Endodermal cell (in vitro differentiated cells): ENCODE data around the gene UROD. TPM values are rescaled to one million over a fixed set of nuclear protein-coding genes. Genes with fewer than 3 reads are reported as not detected.

Experiments used
- DNase-seq: peaks from one replicate; pipeline ENCODE4 v3.0.0-alpha.2; 2017
- H3K27ac ChIP-seq: 2 replicates; pipeline ENCODE4 v1.5.1; 2013; ENCODE audit warnings: mild to moderate bottlenecking, low read depth, low read length, moderate library complexity
- H3K27me3 ChIP-seq: 2 replicates; pipeline ENCODE4 v1.6.1; 2013; ENCODE audit warnings: mild to moderate bottlenecking, low read length, moderate library complexity; ENCODE audit not compliant: insufficient read depth, control insufficient read depth, poor library complexity, severe bottlenecking
- H3K36me3 ChIP-seq: 2 replicates; pipeline ENCODE4 v1.7.0; 2013; ENCODE audit warnings: mild to moderate bottlenecking, low read length, moderate library complexity; ENCODE audit not compliant: control insufficient read depth, insufficient read depth
- H3K4me1 ChIP-seq: one replicate; pipeline ENCODE4 v1.7.0; 2013; ENCODE audit warnings: low read length; ENCODE audit not compliant: control insufficient read depth, insufficient read depth
- H3K4me3 ChIP-seq: 2 replicates; pipeline ENCODE4 v1.5.1; 2013; ENCODE audit warnings: mild to moderate bottlenecking, low read length, moderate library complexity
- H3K9ac ChIP-seq: 2 replicates; pipeline ENCODE4 v1.6.1; 2013; ENCODE audit warnings: mild to moderate bottlenecking, low read length, moderate library complexity; ENCODE audit not compliant: poor library complexity, severe bottlenecking; ENCODE audit errors: extremely low read depth
- H3K9me3 ChIP-seq: 2 replicates; pipeline ENCODE4 v1.6.1; 2013; ENCODE audit warnings: mild to moderate bottlenecking, low read length, moderate library complexity; ENCODE audit not compliant: control insufficient read depth
- H3K27ac Mint-ChIP-seq: 2 replicates; pipeline ENCODE4 v1.8.0; 2020; ENCODE audit warnings: mixed read lengths
- H3K27me3 Mint-ChIP-seq: 2 replicates; pipeline ENCODE4 v1.8.0; 2021; ENCODE audit warnings: mild to moderate bottlenecking, mixed read lengths; ENCODE audit not compliant: insufficient read depth
- H3K36me3 Mint-ChIP-seq: 2 replicates; pipeline ENCODE4 v1.8.0; 2020; ENCODE audit warnings: low read depth, mixed read lengths
- H3K4me1 Mint-ChIP-seq: 2 replicates; pipeline ENCODE4 v1.8.0; 2020; ENCODE audit warnings: mixed read lengths
- H3K4me3 Mint-ChIP-seq: 2 replicates; pipeline ENCODE4 v1.8.0; 2020; ENCODE audit warnings: mild to moderate bottlenecking, moderate library complexity, mixed read lengths
- H3K9me3 Mint-ChIP-seq: 2 replicates; pipeline ENCODE4 v1.8.0; 2020; ENCODE audit warnings: mild to moderate bottlenecking, mixed read lengths
- WGBS, 2 experiments: methylation state at CpG; one replicate each; pipeline versions ENCODE4 v1.1.5 to v1.1.7; 2013; ENCODE audit warnings: missing lambda C conversion rate in 2 of 2, mixed read lengths in 1 of 2; ENCODE audit not compliant: insufficient coverage in 1 of 2, insufficient read length in 1 of 2; 5-methylcytosine and 5-hydroxymethylcytosine counted together
- total RNA-seq, 2 donors: library from RNA; stranded (reverse); fragmentation: NEBNext Ultra II Directional in 1 of 2; extraction: Animal tissue kit (Norgen Biotek cat#: 25700) in 1 of 2; gene quantifications; 2 replicates in 1 of 2; 3 replicates in 1 of 2; pipeline ENCODE4 v1.2.1, GENCODE V29; 2021
- TF ChIP-seq, protein P1 (sequence below): fragments of 200-600 bp; sonication (generic); conservative IDR thresholded peaks from 2 replicates; pipeline ENCODE4 v1.5.0; 2021; ENCODE audit warnings: antibody characterized with exemption, mild to moderate bottlenecking

UROD gene
- total RNA-seq, 2 donors from 2014 or later = 86.8 to 107 TPM

DNA sequence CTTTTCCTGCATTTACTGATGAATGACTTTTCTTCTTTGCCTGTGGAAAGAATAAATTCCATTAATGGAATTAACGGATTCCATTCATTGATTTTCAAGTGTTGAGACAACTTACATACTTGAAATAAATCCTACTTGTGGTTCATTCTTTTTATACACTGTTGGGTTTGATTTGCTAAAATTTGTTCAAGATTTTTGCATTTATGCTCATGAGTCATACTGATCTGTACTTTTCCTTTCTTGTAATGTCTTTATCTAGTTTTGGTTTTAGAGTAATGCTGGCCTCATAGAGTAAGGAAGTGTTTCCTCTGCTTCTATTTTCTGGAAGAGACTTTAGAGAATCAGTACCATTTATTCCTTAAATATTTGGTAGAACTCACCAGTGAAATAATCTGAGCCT is 14.4 kb downstream of the UROD start:
- no peaks in the 10 kb centered on the region for H3K4me1 ChIP-seq
- H3K9me3 Mint-ChIP-seq = peaks cover 12% of the 10 kb centered on the region
- peaks cover 45% of the 10 kb centered on the region for H3K36me3 ChIP-seq
- H3K36me3 Mint-ChIP-seq = peaks cover 36% of the 10 kb centered on the region
- TF ChIP-seq, protein P1, sequence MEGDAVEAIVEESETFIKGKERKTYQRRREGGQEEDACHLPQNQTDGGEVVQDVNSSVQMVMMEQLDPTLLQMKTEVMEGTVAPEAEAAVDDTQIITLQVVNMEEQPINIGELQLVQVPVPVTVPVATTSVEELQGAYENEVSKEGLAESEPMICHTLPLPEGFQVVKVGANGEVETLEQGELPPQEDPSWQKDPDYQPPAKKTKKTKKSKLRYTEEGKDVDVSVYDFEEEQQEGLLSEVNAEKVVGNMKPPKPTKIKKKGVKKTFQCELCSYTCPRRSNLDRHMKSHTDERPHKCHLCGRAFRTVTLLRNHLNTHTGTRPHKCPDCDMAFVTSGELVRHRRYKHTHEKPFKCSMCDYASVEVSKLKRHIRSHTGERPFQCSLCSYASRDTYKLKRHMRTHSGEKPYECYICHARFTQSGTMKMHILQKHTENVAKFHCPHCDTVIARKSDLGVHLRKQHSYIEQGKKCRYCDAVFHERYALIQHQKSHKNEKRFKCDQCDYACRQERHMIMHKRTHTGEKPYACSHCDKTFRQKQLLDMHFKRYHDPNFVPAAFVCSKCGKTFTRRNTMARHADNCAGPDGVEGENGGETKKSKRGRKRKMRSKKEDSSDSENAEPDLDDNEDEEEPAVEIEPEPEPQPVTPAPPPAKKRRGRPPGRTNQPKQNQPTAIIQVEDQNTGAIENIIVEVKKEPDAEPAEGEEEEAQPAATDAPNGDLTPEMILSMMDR = no peak
- H3K27ac Mint-ChIP-seq = no peak overlapping the region
- no peaks in the 10 kb centered on the region for H3K27me3 Mint-ChIP-seq
- H3K27me3 ChIP-seq = no peaks in the 10 kb centered on the region
- no peak overlapping the region for H3K9ac ChIP-seq
- no peak for DNase-seq
- H3K4me3 ChIP-seq = no peak overlapping the region
- no peaks in the 10 kb centered on the region for H3K4me1 Mint-ChIP-seq
- 100% methylated on average over 1 of the region's 1 CpG; no CpG with 5 or more reads in 1 of the 2 experiments for WGBS, 2 experiments
- peaks cover 4% of the 10 kb centered on the region for H3K9me3 ChIP-seq
- H3K4me3 Mint-ChIP-seq = no peak overlapping the region
- no peak overlapping the region for H3K27ac ChIP-seq

DNA sequence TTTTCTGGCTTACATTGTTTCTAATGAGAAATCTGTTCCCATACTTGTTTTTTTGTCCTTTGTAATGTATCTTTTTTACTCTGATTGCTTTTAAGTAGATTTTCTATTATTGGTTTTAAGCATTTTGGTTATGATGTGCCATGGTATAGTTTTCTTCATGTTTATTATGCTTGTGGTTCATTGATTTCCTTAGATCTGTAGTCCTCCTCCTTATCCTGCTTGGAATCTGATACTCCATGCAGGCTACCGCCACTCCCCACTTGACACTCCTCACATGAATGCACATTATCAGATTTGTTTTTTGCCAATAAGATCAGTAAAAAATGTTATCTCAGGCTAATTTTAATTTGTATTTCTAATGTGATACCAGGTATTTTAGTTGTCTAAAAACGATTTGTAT is 20.8 kb downstream of the UROD start:
- no peak overlapping the region for H3K27ac ChIP-seq
- no peak for DNase-seq
- Mint-ChIP-seq H3K27ac (no peak overlapping the region), H3K36me3 (peaks cover 36% of the 10 kb centered on the region), H3K4me3 (no peak overlapping the region), H3K4me1 (no peaks in the 10 kb centered on the region), H3K27me3 (no peaks in the 10 kb centered on the region), H3K9me3 (no peaks in the 10 kb centered on the region)
- WGBS, 2 experiments = 82% methylated on average over 2 of the region's 2 CpGs; no CpG with 5 or more reads in 1 of the 2 experiments
- no peak overlapping the region for H3K4me3 ChIP-seq
- no peaks in the 10 kb centered on the region for H3K4me1 ChIP-seq
- H3K9me3 ChIP-seq = no peaks in the 10 kb centered on the region
- peaks cover 58% of the 10 kb centered on the region for H3K36me3 ChIP-seq
- no peak overlapping the region for H3K9ac ChIP-seq
- H3K27me3 ChIP-seq = no peaks in the 10 kb centered on the region
- TF ChIP-seq, protein P1 = no peak

DNA sequence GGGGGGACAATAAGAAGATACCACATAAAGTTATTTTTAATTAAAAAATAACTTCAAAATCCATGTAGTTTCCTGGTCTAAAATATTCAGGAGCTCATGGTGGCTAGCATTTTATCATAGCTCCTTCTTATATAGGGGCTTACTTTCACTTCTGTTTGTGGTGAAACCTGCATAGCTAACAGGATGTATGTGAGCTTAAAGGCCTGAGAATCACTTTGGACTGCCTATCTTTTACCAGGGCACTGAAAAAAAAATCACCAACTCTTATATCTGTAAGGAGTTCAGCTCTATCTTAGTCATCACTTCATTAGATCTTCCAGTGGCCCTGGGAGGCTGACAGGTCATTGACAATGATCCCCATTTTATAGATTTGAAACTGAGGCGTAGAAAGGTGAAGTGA is 21.3 kb downstream of the UROD start:
- Histone ChIP-seq H3K4me3 (no peak overlapping the region), H3K27me3 (no peaks in the 10 kb centered on the region), H3K36me3 (peaks cover 59% of the 10 kb centered on the region), H3K4me1 (no peaks in the 10 kb centered on the region), H3K9me3 (no peaks in the 10 kb centered on the region), H3K9ac (no peak overlapping the region), H3K27ac (no peak overlapping the region)
- 100% methylated on average over 1 of the region's 1 CpG; no CpG with 5 or more reads in 1 of the 2 experiments for WGBS, 2 experiments
- Mint-ChIP-seq H3K27ac (no peak overlapping the region), H3K4me3 (no peak overlapping the region), H3K27me3 (no peaks in the 10 kb centered on the region), H3K36me3 (peaks cover 40% of the 10 kb centered on the region), H3K9me3 (no peaks in the 10 kb centered on the region), H3K4me1 (no peaks in the 10 kb centered on the region)
- DNase-seq = no peak
- TF ChIP-seq, protein P1 = no peak
